HG03280 (cell line): ENCODE measurements around the gene MALT1.
"Not testable (repeated sequence)": the region's sequence is repeated elsewhere in the genome, so short reads cannot be mapped to it uniquely, and the experiment has no call there.

Experiments used
- ATAC-seq: cut with Tn5 transposase; IDR thresholded peaks from one replicate; pipeline ENCODE4 v1.9.1; 2021; ENCODE audit warnings: mild to moderate bottlenecking, moderate library complexity; ENCODE audit not compliant: unreplicated experiment

The MALT1 gene

GRCh38 chr18:58727776-58728500, 56.7 kb downstream of the MALT1 start:
- no peak for ATAC-seq

GRCh38 chr18:58728719-58729118, 57.5 kb downstream of the MALT1 start:
- no peak for ATAC-seq

- ATAC-seq: no peak
Measured at GRCh38 chr18:58730618-58731017, 59.4 kb downstream of the MALT1 start.

- ATAC-seq: no peak
Measured at GRCh38 chr18:58732471-58732870, 61.2 kb downstream of the MALT1 start.

DNA sequence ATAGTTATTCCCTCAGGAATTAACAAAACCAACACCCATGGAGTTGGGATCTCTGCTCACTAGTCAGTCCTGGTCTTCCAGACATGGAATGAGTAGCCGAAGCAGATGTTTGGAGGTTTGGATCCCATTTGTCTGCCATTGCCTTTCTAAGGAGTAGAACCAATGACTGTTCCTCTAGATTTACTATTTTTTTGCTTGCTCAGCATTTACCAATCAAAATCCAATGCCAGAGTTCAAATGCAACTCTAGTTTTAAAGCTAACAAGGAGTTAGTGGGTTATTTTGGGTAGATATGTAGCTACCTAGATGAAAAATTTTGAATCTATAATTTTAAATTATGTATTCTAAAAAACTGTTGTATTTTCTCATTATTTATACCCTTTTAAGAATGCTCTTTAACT, 62.6 kb downstream of the MALT1 start:
- no peak for ATAC-seq

DNA sequence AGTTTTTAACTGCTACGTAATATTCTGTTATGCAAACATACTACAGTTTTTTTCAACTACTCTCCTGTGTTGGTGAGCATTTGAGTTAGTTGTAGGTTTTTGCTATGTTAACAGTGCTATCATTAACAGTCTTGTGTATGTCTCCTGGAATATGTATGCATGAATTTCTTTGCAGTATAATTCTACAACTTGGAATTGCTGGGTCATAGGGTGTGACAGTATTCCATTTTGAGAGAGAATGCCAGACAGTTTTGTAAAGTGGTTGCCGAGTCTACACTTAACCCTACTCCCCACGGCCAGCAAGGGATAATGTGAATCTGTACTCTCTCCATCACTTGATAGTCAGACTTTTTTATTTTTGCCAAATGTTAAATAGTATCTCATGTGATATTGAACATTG, 67.1 kb downstream of the MALT1 start:
- ATAC-seq: no peak

GRCh38 chr18:58745914-58746313, 74.6 kb downstream of the MALT1 start:
- no peak for ATAC-seq

DNA sequence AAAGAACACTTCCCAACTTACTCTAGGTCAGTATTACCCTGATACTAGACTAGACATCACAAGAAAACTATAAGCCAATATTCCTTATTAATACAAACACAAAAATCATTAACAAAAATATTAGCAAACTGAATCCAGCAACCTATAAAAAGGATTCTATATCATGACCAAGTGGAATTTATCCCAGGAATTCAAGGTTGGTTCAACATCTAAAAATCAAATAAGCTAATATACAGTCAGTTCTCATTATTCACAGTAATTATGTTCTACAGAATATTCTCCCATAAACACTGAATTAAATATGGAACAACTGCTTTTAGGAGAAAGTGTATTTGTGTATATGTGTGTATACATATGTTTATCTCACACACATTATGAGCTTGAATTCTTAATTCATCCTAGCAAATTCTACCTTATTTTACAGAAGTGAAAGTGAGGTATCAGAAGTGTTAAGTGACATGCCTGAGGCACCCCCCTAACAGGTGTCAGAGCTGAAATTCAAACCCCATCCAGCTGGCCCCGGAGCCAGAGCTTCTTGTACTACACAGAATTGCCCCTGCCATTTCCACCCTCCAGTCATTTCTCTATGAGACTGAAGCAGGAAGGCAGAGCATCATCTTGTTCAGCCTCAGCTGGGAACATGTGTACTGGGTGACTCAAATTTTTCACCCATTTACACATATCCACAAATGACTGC, 77.8 kb downstream of the MALT1 start:
- no peak for ATAC-seq

- ATAC-seq: no peak
Measured at GRCh38 chr18:58753976-58754375, 82.7 kb downstream of the MALT1 start.

DNA sequence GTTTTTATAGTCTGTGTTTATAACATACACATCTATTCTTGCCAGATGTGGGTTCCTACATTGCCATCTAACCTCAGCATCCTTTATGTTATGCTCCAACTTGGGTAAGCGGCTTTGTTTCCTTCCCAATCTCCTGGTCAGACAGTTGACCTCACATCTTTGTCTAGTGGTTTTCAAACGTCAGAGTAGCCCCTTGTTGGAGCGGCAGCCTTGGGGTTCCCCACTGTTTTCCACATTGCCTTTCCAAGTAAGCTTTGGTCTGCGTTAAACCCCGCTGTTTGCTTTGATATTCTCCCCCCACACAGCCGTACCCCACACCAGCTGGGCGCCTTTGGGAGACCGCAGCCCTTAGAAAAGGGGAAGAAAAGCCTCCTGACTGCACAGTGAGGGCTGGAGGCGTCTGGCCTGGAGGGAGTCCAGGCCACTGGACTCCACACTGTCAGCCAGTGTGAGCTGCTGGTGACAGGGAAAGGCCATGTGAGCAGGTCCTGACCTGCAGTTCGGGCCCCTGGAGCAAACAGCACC, 83.3 kb downstream of the MALT1 start:
- ATAC-seq: no peak

- ATAC-seq: no peak
Measured at GRCh38 chr18:58755304-58756010, 84.2 kb downstream of the MALT1 start.

DNA sequence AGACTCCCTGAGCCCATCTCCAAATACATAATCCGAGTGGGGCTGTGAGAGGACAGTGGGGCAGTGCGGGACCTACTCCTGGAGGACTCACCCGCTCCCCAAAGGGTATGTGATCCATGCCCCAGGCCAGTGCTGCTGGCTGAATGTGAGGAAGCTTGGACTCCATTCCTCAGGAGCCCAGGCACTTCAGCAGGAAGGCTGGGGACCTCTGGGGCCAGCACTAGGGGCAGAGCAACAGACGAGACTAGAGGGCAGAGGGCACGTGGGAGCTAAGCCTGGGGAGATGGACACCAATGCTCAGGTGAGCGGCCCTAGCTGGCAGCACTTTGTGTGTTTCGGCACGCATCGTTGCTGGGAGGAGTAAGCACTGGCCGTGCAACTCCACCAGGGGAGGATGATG, 84.9 kb downstream of the MALT1 start:
- no peak for ATAC-seq

DNA sequence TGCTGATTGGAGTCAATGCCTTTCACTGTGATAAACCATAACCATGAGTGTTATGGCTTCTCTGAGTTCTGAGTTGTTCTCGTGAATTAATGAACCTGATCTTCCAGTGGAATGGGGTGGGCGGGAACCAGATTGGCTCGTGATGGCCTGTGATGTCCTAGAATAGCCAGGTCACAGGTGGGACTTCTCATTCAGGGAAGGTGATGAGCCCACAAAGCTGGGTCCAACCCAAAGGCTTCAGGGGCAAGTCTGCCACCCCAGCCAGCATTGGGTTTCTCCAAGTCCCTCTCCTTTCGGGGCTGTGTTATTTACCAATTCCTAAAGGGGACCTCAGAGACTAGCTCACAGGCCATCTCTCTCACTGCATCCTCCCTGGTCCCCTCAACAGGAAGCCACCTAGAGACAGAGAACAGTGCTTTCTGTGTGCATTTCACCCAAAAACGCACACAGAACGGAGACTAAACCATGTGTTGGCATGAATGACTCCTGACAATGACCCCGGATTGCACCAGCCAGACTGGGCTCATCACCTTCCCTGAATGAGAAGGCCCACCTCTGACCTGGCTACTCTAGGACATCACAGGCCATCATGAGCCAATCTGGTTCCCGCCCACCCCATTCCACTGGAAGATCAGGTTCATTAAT, 85.5 kb downstream of the MALT1 start:
- ATAC-seq: no peak

DNA sequence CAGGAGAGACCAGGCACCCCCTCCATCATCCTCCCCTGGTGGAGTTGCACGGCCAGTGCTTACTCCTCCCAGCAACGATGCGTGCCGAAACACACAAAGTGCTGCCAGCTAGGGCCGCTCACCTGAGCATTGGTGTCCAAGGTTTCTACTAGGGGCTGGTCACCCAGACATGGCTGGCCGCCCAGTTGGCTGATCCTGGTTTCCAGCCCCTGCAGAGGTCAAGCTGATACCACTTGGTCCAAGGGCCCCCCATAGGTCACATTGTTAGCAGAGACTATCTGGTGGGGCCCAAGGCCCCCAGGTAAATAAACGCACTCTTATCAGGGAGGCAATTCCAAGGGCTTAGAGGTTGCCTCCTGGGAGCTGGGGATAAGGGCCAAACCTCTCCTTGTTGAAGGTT, 86.1 kb downstream of the MALT1 start:
- ATAC-seq: not testable (repeated sequence)

DNA sequence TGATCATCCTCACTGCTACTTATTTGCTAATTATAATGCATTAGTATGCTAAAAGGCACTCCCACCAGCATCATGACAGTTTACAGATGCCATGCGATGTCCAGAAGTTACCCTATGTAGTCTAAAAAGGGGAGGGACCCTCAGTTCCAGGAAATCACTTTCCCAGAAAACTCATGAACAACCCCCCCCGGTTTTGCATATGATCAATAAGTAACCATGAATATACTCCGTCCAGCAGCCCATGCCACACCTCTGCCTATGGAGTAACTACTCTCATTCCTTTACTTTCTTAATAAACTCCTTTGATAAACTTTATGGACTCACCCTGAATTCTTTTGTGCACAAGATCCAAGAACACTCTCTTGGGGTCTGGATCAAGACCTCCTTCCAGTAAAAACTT, 86.8 kb downstream of the MALT1 start:
- no peak for ATAC-seq

DNA sequence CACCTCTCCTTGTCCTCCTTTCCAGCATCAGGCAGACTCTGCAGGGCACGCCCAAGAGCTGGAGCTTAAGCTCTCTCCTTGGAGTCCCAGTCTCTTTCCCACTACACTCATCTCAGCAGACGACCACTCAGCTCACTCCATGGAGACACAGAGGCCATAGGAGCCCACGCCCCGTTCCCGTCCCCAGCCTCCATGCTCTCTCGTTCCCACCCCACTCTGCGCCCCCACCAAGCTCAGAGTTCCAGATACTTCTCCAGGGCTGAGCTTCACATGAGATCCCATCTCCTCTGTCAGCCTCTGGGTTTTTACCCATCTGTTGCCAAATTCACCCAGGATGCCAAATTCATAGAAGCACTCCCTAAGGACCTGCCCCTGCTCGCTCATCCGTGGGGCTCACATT, 87.3 kb downstream of the MALT1 start:
- ATAC-seq: no peak

GRCh38 chr18:58761241-58761969, 90.1 kb downstream of the MALT1 start:
- ATAC-seq: peak; percentile 56

DNA sequence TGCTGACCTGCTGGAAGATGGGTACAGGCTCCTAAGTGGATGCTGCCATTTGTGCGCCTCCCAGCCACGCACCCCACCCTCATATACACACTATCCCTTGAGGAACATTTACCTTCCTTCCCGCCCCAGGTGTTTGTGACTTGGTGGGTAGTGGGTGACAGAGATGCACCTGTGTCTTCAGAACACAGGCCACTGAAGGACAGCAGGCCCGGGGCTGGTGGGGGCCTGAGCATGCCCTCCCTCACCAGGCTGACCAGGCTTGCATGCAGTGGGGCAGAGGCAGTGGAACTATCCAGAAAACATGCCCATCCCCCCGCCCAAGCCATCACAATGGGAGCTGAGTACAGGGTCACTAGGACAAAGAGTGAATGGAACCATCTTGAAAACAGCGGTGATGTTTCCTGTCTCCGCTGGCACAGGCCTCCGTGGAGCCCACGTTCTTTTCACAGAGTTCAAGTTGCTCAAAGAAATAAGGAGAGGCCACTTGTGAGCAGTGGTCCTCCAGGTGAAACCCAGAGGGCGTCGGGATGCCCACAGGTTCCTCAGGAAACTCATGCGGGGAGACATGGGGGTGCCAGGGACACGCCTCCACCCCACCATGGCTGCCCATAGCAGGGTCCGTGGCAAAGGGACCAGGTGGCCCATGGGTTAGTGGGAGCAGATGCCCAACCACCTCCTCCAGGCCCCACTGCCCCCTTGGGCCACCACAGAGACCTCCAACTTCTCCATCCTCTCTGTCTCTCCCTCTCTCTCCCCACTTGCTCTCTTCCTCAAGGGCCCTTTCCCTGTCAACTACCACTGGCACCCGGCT, 90.9 kb downstream of the MALT1 start:
- ATAC-seq: no peak

- no peak for ATAC-seq
Measured at GRCh38 chr18:58762781-58763171, 91.5 kb downstream of the MALT1 start.

DNA sequence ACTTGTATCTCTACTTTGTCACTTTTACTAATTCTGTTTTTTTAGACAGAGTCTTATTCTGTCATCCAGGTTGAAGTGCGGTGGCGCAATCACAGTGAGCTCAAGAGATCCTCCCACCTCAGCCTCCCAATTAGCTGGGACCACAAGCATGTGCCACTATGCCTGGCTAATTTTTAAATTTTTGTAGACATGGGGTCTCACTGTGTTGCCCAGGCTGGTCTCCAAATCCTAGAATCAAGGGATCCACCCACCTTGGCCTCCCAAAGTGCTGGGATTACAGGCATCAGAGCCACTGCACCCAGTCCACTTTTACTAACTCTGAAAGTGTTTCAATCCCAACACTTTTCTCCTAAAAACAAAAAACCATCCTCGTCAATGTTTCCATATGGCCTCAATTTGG, 94.9 kb downstream of the MALT1 start:
- ATAC-seq: no peak
